Natural killer cell (primary cell): ENCODE results near the gene DCLRE1C. TPM values are rescaled to one million over a fixed set of nuclear protein-coding genes. Genes with fewer than 3 reads are reported as not detected.
"Not testable (repeated sequence)": the region's sequence is repeated elsewhere in the genome, so short reads cannot be mapped to it uniquely, and the experiment has no call there.

Experiments used
- ATAC-seq, 3 donors: fragments of 150-1000 bp in 2 of 3; fragments of 200-7000 bp in 1 of 3; cut with Tn5 transposase; 1 replicate in 1 of 3; 2 replicates in 2 of 3; pipeline ENCODE4 v1.10.0; 2021; ENCODE audit warnings: mild to moderate bottlenecking in 2 of 3, moderate library complexity in 2 of 3
- DNase-seq, 2 donors: peaks; one replicate each; pipeline versions ENCODE4 v3.0.0 to v3.0.0-alpha.2; 2013 to 2021; ENCODE audit warnings: mixed read lengths in 1 of 2
- H3K27ac ChIP-seq: one replicate; pipeline ENCODE4 v1.5.1; 2013; ENCODE audit warnings: mild to moderate bottlenecking, low read length
- H3K27me3 ChIP-seq: one replicate; pipeline ENCODE4 v1.6.1; 2013; ENCODE audit warnings: low read length; ENCODE audit not compliant: control insufficient read depth, insufficient read depth
- H3K36me3 ChIP-seq: one replicate; pipeline ENCODE4 v1.6.1; 2013; ENCODE audit warnings: low read length; ENCODE audit not compliant: control insufficient read depth, insufficient read depth
- H3K4me1 ChIP-seq: one replicate; pipeline ENCODE4 v1.6.1; 2013; ENCODE audit warnings: low read length; ENCODE audit not compliant: control insufficient read depth, insufficient read depth
- H3K4me3 ChIP-seq: one replicate; pipeline ENCODE4 v1.5.1; 2013; ENCODE audit warnings: low read length
- H3K9me3 ChIP-seq: one replicate; pipeline ENCODE4 v1.6.1; 2013; ENCODE audit warnings: low read length; ENCODE audit not compliant: control insufficient read depth, insufficient read depth
- H3K27ac Mint-ChIP-seq, 2 donors: one replicate each; pipeline ENCODE4 v1.8.0; 2022; ENCODE audit warnings: mild to moderate bottlenecking in 2 of 2, mixed read lengths in 2 of 2, moderate library complexity in 1 of 2
- H3K27me3 Mint-ChIP-seq, 2 donors: one replicate each; pipeline ENCODE4 v1.8.0; 2022; ENCODE audit warnings: low read depth in 2 of 2, mixed read lengths in 2 of 2
- H3K36me3 Mint-ChIP-seq: one replicate; pipeline ENCODE4 v1.8.0; 2022; ENCODE audit warnings: mixed read lengths
- H3K4me1 Mint-ChIP-seq, 2 donors: one replicate each; pipeline ENCODE4 v1.8.0; 2022; ENCODE audit warnings: mixed read lengths in 2 of 2
- H3K4me3 Mint-ChIP-seq: one replicate; pipeline ENCODE4 v1.8.0; 2022; ENCODE audit warnings: mild to moderate bottlenecking, moderate library complexity, mixed read lengths
- H3K9me3 Mint-ChIP-seq, 2 donors: one replicate each; pipeline ENCODE4 v1.8.0; 2022; ENCODE audit warnings: mixed read lengths in 2 of 2
- CTCF ChIP-seq: fragments of 200-600 bp; IDR thresholded peaks from one replicate; pipeline ENCODE4 v1.8.0; 2022; ENCODE audit warnings: antibody characterized with exemption
- WGBS: methylation state at CpG from one replicate; pipeline ENCODE4 v1.1.7; 2013; ENCODE audit warnings: missing lambda C conversion rate; ENCODE audit not compliant: insufficient coverage; 5-methylcytosine and 5-hydroxymethylcytosine counted together
- intact Hi-C: fragments of 100-400 bp; cut with micrococcal nuclease; formaldehyde crosslinking; loops from one replicate; pipeline ENCODE4 v1.14.2; 2022
- total RNA-seq, 4 donors: library from RNA; stranded (reverse); fragments of 120-200 nt in 1 of 4; gene quantifications; one replicate each; pipeline versions ENCODE4 v1.2.3 to v1.2.4, GENCODE V29; 2013 to 2022

DCLRE1C gene
- total RNA-seq, 3 donors from 2014 or later (not counting 1 experiment from before 2014, with no cell fraction given), result 21.7 to 31.3 (median 22.3) TPM

- not testable (repeated sequence) for H3K4me1 Mint-ChIP-seq, H3K36me3 ChIP-seq, H3K9me3 Mint-ChIP-seq, H3K4me3 Mint-ChIP-seq, H3K27me3 Mint-ChIP-seq, H3K36me3 Mint-ChIP-seq, H3K9me3 ChIP-seq, H3K4me3 ChIP-seq, H3K4me1 ChIP-seq, H3K27me3 ChIP-seq, H3K27ac ChIP-seq, ATAC-seq
- peak in 1 of 2 donors; percentile 51 for DNase-seq
- peak overlapping the region in 1 of 2 donors; percentile 29 for H3K27ac Mint-ChIP-seq
- peak; percentile 15 for TF ChIP-seq CTCF
- intact Hi-C loops, result loop anchor here (2.0 kb wide), 1 partner anchor 116 kb away; no protein-coding TSS in a partner anchor
- 67% methylated on average over 17 of the region's 19 CpGs for WGBS
Observed at GRCh38 chr10:14991035-14991749, 37.3 kb upstream of the DCLRE1C start.

- ATAC-seq, H3K36me3 ChIP-seq, H3K4me3 Mint-ChIP-seq, DNase-seq, H3K4me1 Mint-ChIP-seq, H3K4me1 ChIP-seq, H3K27ac ChIP-seq, H3K27me3 Mint-ChIP-seq, H3K9me3 ChIP-seq, H3K9me3 Mint-ChIP-seq, H3K36me3 Mint-ChIP-seq, H3K27me3 ChIP-seq, H3K4me3 ChIP-seq, intact Hi-C loops, H3K27ac Mint-ChIP-seq: not testable (repeated sequence)
- WGBS, result 61% methylated on average over 3 of the region's 6 CpGs
Observed at GRCh38 chr10:14989552-14989951, 35.7 kb upstream of the DCLRE1C start.

- Mint-ChIP-seq H3K4me1 (no peaks in the 10 kb centered on the region), H3K36me3 (no peaks in the 10 kb centered on the region), H3K4me3 (no peak overlapping the region), H3K27ac (no peak overlapping the region), H3K27me3 (no peaks in the 10 kb centered on the region), H3K9me3 (no peaks in the 10 kb centered on the region)
- Histone ChIP-seq H3K4me3 (no peak overlapping the region), H3K4me1 (no peaks in the 10 kb centered on the region), H3K9me3 (no peaks in the 10 kb centered on the region), H3K27ac (no peak overlapping the region), H3K36me3 (no peaks in the 10 kb centered on the region), H3K27me3 (no peaks in the 10 kb centered on the region)
- WGBS, result 83% methylated on average over 1 of the region's 3 CpGs
- no peak for ATAC-seq
- intact Hi-C loops, result no loop called here
- no peak for DNase-seq
- TF ChIP-seq CTCF, result no peak
Observed at GRCh38 chr10:14982744-14983143, 28.8 kb upstream of the DCLRE1C start.

- DNase-seq, result peak in 1 of 2 donors; percentile 34
- intact Hi-C loops, result no loop called here
Observed at GRCh38 chr10:14975672-14976273, 21.9 kb upstream of the DCLRE1C start.

GRCh38 chr10:14974153-14974998 lies 20.5 kb upstream of the DCLRE1C start:
- H3K27ac ChIP-seq, H3K27me3 ChIP-seq, H3K36me3 ChIP-seq, H3K36me3 Mint-ChIP-seq, H3K4me3 ChIP-seq, intact Hi-C loops, H3K4me1 ChIP-seq, DNase-seq, H3K9me3 ChIP-seq, H3K4me1 Mint-ChIP-seq, ATAC-seq, H3K9me3 Mint-ChIP-seq, H3K27ac Mint-ChIP-seq, H3K4me3 Mint-ChIP-seq: not testable (repeated sequence)
- 67% methylated on average over 11 of the region's 15 CpGs for WGBS
- H3K27me3 Mint-ChIP-seq, result peaks cover 8 to 11% of the 10 kb centered on the region in 2 donors

More at GRCh38 chr10:14975672-14976273, 21.9 kb upstream of the DCLRE1C start:
- ATAC-seq, result no peak
- Mint-ChIP-seq H3K4me1 (peaks cover 0 to 8% of the 10 kb centered on the region in 2 donors), H3K27ac (no peak overlapping the region), H3K36me3 (no peaks in the 10 kb centered on the region), H3K9me3 (no peaks in the 10 kb centered on the region), H3K4me3 (no peak overlapping the region), H3K27me3 (peaks cover 8 to 11% of the 10 kb centered on the region in 2 donors)
- H3K4me3 ChIP-seq, result no peak overlapping the region
- no peaks in the 10 kb centered on the region for H3K36me3 ChIP-seq
- no peaks in the 10 kb centered on the region for H3K9me3 ChIP-seq
- no peaks in the 10 kb centered on the region for H3K27me3 ChIP-seq
- no peak overlapping the region for H3K27ac ChIP-seq
- H3K4me1 ChIP-seq, result no peaks in the 10 kb centered on the region
- 35% methylated on average over 21 of the region's 21 CpGs for WGBS
- TF ChIP-seq CTCF, result peak; percentile 8
